ENCODE data around the gene STK25.

STK25 gene

DNA sequence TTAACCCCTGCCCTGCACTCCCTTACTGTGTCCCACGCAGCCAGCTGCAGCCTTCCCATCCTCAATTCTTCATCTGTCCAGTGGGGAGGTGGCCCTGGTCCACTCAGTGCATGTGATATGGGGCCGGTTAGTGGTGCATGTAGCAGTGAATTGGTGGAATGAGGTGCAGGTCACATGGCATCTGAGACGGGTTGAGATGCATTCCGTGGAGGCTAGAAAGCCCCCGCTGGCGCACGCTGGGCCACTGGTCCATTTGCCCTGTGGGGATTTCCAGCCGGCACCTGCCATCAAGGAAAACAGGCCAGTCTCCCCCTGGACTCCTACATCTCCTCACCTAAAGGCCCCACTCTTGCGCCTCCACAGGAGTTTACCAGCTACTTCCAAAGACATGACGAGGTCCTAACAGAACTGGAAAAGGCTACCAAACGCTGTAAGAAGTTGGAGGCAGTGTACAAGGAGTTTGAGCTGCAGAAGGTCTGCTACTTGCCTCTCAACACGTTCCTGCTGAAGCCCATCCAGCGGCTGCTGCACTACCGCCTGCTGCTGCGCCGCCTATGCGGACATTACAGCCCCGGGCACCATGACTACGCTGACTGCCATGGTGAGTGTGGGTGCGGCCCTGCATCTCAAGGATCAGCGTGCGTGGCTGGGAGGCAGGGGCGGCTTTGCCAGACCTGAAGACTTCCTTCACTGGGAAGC, 40.5 kb downstream of the STK25 start:
- H3K9me3 ChIP-seq (ENCODE audit: control insufficient read depth, low read length), result no peaks in the 10 kb centered on the region
- peaks cover 14% of the 10 kb centered on the region for H3K79me2 ChIP-seq
- peaks cover 4% of the 10 kb centered on the region for H3K4me1 ChIP-seq
- no peak overlapping the region for H3K4me3 ChIP-seq (ENCODE audit: low read depth, low read length)
- H3K27me3 ChIP-seq (ENCODE audit: control insufficient read depth, insufficient read depth, low read length), result no peaks in the 10 kb centered on the region
- no peak overlapping the region for H3K4me2 ChIP-seq (ENCODE audit: low read length)
- H2AFZ ChIP-seq, result no peak overlapping the region
- no peak overlapping the region for H3K9ac ChIP-seq
- TF ChIP-seq, protein P1, sequence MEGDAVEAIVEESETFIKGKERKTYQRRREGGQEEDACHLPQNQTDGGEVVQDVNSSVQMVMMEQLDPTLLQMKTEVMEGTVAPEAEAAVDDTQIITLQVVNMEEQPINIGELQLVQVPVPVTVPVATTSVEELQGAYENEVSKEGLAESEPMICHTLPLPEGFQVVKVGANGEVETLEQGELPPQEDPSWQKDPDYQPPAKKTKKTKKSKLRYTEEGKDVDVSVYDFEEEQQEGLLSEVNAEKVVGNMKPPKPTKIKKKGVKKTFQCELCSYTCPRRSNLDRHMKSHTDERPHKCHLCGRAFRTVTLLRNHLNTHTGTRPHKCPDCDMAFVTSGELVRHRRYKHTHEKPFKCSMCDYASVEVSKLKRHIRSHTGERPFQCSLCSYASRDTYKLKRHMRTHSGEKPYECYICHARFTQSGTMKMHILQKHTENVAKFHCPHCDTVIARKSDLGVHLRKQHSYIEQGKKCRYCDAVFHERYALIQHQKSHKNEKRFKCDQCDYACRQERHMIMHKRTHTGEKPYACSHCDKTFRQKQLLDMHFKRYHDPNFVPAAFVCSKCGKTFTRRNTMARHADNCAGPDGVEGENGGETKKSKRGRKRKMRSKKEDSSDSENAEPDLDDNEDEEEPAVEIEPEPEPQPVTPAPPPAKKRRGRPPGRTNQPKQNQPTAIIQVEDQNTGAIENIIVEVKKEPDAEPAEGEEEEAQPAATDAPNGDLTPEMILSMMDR (IDR thresholded peaks at IDR 0.05), result no peak
- no peaks in the 10 kb centered on the region for H3K36me3 ChIP-seq (ENCODE audit: control insufficient read depth, insufficient read depth, low read length)
- H3K27ac ChIP-seq, result no peak overlapping the region

- Histone ChIP-seq H3K27me3 (ENCODE audit: control insufficient read depth, insufficient read depth, low read length) (no peaks in the 10 kb centered on the region), H3K36me3 (ENCODE audit: control insufficient read depth, insufficient read depth, low read length) (no peaks in the 10 kb centered on the region), H3K9ac (no peak overlapping the region), H2AFZ (no peak overlapping the region), H3K4me2 (ENCODE audit: low read length) (no peak overlapping the region), H3K79me2 (peaks cover 2% of the 10 kb centered on the region), H3K9me3 (ENCODE audit: control insufficient read depth, low read length) (no peaks in the 10 kb centered on the region), H3K4me3 (ENCODE audit: low read depth, low read length) (no peak overlapping the region), H3K4me1 (peaks cover 4% of the 10 kb centered on the region), H3K27ac (no peak overlapping the region)
- TF ChIP-seq, protein P1 (IDR thresholded peaks at IDR 0.05), result no peak
Measured at GRCh38 chr2:241466230-241466629, 42.2 kb downstream of the STK25 start.

- Histone ChIP-seq H3K9ac (no peak overlapping the region), H3K27ac (no peak overlapping the region), H3K4me3 (ENCODE audit: low read depth, low read length) (no peak overlapping the region), H3K27me3 (ENCODE audit: control insufficient read depth, insufficient read depth, low read length) (no peaks in the 10 kb centered on the region), H3K79me2 (peaks cover 2% of the 10 kb centered on the region), H3K4me1 (peaks cover 4% of the 10 kb centered on the region), H3K4me2 (ENCODE audit: low read length) (no peak overlapping the region), H3K36me3 (ENCODE audit: control insufficient read depth, insufficient read depth, low read length) (no peaks in the 10 kb centered on the region), H2AFZ (no peak overlapping the region), H3K9me3 (ENCODE audit: control insufficient read depth, low read length) (no peaks in the 10 kb centered on the region)
- TF ChIP-seq, protein P1 (IDR thresholded peaks at IDR 0.05), result no peak
Measured at GRCh38 chr2:241465543-241465942, 42.8 kb downstream of the STK25 start.

DNA sequence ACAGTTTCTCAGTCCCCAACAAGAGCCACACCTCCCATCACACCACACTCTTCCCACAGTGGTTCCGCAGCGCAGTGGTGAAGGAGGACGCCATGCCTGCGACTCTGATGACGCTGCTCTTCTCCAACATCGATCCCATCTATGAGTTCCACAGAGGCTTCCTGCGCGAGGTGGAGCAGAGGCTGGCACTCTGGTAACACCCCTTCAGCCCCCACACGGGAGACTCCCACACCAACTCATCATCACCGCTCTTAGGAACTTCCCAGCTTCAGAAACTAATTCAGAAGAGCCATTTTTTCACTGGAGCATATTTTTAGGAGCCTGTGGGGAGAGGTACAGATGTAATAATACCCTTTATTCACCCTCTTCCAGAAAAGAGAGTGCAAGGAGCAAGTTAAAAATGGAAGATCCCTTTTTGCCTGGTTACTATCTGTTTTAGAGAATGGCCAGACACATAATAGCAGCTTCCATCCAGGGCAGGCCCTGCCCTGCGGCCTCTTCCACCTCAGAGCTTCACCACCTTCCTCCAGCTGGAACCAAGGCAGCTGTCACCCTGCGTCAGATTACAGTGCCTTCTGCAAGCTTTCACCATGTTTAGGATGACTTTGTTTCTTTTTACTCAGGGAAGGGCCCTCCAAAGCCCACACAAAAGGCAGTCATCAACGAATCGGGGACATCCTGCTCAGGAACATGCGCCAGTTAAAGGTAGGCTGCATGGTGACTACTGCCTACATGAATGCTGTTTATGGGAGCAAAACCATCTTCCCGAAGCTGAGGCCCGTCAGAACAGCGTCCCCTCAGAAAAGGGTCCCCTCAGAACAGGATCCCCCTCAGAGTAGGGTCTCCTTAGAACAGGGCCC, 44.9 kb downstream of the STK25 start:
- H3K4me1 ChIP-seq, result no peaks in the 10 kb centered on the region
- no peaks in the 10 kb centered on the region for H3K9me3 ChIP-seq (ENCODE audit: control insufficient read depth, low read length)
- H3K9ac ChIP-seq, result no peak overlapping the region
- TF ChIP-seq, protein P1 (IDR thresholded peaks at IDR 0.05), result no peak
- H3K27me3 ChIP-seq (ENCODE audit: control insufficient read depth, insufficient read depth, low read length), result no peaks in the 10 kb centered on the region
- H3K79me2 ChIP-seq, result peaks cover 2% of the 10 kb centered on the region
- H3K27ac ChIP-seq, result no peak overlapping the region
- H2AFZ ChIP-seq, result no peak overlapping the region
- no peak overlapping the region for H3K4me2 ChIP-seq (ENCODE audit: low read length)
- no peaks in the 10 kb centered on the region for H3K36me3 ChIP-seq (ENCODE audit: control insufficient read depth, insufficient read depth, low read length)
- no peak overlapping the region for H3K4me3 ChIP-seq (ENCODE audit: low read depth, low read length)

All from parathyroid adenoma (tissue), 2 donors.